Measurements from ENCODE around the gene KCNQ5.

The KCNQ5 gene

GRCh38 chr6:72683797-72684196 is 61.9 kb downstream of the KCNQ5 start:
- DNase-seq = no peak

DNA sequence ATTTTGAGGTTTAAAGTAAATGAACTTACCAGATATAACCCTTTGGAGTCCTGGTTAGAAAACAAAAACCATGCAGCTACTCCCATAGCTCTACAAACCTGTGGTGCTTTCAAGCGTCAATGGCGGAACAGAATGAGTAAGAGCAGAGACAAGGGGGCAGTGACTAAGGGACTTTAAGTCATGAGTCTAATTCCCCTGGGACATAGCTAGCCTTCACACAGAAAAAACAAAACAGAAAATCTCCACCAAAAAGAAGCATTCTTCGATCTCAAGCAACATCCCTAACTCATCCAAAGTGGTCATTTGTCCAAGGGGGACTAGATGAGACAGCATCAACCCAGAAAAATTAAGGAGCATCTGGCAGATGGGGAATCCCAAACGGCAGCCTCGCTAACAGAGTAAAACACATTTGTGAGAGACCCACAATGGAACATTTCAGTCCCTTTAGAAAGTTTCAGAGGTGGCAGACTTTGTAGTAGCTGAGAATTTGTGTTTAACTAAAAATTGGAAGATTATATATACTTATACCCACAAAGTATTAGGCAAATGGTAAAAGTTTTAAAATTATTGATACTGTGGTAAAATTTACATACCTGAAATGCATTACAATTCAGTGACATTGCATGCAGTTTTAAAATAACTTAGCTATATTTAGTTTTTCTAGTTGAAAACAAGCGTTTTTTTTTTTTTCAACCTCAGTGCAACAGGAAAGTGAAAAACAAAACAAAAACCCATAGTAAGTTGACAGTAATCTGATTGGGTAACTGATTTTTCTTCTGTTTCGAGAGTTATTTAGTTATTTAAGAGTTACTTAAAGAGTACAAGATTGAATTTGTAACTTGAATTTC is 67.5 kb downstream of the KCNQ5 start:
- no peak for DNase-seq

- no peak for DNase-seq
Observed at GRCh38 chr6:72691249-72691648, 69.4 kb downstream of the KCNQ5 start.

GRCh38 chr6:72696055-72696454 is 74.2 kb downstream of the KCNQ5 start:
- no peak for DNase-seq

GRCh38 chr6:72699159-72699558 is 77.3 kb downstream of the KCNQ5 start:
- no peak for DNase-seq

DNA sequence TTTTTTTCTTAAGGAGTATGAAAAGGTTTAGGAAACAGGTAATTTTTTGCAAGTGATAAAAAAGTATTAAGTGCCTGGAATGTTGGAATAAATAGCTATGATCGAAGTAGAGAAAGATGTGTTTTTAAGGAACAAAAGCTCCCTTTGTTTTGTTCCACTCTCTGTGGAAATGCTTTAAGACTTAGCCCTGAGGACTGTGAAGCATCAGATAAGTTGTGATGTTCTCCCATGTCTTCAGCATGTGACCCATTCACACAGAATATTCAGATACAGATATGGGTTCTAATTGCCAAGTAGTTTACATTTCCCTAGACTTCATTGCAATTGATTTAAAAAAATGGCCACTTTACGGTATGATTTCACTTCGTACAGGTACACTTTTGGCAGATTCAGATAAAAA is 80.6 kb downstream of the KCNQ5 start:
- no peak for DNase-seq

- DNase-seq = no peak
Observed at GRCh38 chr6:72703093-72703492, 81.2 kb downstream of the KCNQ5 start.

DNA sequence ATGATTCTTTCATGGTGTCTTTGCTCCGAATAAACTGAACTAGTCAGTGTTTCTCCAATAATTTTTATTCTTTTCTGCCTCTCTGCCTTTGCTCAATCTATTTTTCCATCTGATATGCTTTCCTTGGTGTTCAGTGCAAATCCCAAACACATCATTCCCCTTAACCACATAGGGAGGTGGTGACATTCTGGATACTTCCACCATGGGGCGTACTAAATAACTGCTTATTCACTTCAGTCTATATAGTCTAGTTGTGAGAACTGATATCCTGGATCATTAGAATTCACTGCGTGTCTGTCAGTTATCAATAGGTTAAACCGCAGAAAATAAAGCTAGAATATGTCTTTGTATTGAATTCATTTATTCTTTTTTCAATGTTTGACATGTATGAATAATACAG is 83.1 kb downstream of the KCNQ5 start:
- DNase-seq = no peak

GRCh38 chr6:72709431-72709830 is 87.6 kb downstream of the KCNQ5 start:
- DNase-seq = no peak

DNA sequence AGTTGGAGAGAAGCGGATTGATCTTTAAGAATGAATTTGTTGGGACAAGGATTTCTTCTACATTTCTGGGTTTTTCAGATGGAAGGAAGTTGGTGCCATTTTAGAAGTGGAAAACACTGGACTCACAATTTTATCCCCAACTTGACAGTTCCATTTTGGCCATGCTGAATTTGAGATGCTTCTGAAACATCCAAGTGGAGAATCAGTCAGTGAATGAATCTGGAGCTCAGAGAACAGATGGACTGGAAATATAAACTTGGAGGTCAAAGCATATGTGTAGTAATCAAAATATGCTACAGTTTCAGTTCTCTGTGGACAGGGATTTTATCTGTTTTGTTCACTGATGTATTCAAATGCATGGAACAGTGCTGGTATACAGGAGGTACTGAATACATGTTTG is 89.9 kb downstream of the KCNQ5 start:
- no peak for DNase-seq

DNA sequence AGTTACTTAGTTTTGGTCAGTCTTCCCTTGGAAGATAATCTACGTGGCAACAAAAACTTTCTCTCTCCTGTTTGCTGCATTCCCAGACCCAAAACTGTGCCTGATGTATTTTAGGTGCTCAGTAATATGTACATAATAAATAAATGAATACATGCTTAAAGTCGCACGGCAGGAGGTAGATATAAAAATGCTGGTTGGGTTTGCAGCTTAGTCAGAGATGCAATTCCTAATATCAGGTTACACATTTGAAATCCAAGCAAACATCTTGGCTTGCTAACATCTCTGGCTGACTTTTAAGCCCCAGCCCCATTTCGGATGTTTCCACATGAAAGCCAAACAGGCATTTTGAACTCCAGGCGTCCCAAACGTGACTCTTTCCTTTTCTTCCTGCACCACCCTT is 91.0 kb downstream of the KCNQ5 start:
- no peak for DNase-seq

DNA sequence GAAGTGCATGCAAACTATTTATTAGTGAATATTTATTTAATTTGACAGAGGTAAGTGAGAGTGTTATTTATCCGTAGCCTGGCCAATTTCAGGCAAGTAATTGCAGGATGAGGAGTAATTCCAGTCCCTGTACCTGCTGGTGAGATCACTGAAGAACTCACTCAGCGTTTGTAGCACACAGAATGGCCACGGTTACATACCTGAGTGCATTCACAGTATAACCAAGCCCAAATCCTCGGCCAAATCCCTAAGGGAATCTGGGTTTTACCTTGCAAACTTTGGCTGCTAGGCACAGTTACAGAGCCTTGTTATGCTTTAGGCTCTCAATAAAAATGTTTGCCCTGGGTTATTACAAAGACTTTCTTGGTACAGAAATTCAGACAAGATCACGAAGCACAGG is 93.3 kb downstream of the KCNQ5 start:
- DNase-seq = no peak

DNA sequence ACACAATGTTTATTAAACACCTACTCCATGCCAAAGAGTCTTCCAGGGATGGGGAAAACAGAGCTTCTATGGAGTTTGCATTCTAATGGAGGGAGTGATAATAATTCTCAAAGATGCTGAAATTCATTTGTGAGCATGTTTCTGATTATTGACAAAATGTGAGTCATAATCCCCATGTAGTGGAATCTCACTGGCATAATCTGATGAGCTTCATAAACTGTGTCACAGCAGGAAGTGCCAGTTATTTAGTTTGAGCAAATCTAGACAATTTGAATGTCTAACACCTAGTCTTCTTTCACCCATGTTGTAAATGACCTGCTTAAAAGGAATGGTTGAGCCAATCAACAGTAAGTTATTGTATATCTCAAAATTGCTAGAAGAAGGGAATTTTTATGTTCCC is 95.1 kb downstream of the KCNQ5 start:
- DNase-seq = no peak

GRCh38 chr6:72720464-72720863 is 98.6 kb downstream of the KCNQ5 start:
- no peak for DNase-seq

DNA sequence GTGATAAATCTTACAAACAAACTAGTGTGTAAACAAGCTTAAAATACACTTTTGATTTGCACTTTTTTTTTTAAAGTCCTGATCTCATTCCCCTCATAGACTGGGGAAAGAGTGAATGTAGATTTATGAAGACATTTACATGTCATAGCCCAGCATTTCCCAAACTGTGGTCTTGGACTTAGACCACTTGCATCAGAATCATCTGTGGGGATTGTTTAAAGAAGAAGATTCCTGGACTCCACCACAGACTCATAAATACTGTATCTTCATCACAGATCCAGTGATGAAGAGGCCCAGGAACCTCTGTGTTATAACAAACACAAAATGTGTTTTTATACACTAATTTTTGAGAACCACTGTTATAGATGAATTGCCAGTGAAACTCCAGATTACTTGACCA is 99.5 kb downstream of the KCNQ5 start:
- no peak for DNase-seq

DNA sequence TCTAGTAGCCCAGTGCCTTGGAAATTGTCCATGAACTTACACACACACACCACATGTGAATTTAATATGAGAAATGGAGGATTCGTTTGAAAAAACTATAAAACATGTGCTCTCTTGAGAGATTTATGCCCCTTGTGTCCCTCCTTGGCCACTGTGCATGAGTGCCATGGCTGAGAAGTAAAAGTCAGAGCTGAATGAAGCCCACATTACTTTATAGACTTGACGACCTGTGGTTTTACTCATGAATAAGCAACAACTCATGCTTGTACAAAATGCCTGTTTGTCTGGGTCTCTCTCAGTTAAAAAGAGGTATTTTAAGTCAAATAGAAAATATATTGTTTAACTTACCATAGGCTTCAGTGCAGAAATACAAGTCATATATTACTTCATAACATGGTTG is 102.7 kb downstream of the KCNQ5 start:
- DNase-seq = no peak

GRCh38 chr6:72728706-72729343 is 107.0 kb downstream of the KCNQ5 start:
- DNase-seq = no peak

- DNase-seq = no peak
Observed at GRCh38 chr6:72733045-72733444, 111.2 kb downstream of the KCNQ5 start.

GRCh38 chr6:72738091-72738490 is 116.2 kb downstream of the KCNQ5 start:
- no peak for DNase-seq

GRCh38 chr6:72739368-72739779 is 117.5 kb downstream of the KCNQ5 start:
- DNase-seq = no peak

- no peak for DNase-seq
Observed at GRCh38 chr6:72740135-72740534, 118.3 kb downstream of the KCNQ5 start.

DNA sequence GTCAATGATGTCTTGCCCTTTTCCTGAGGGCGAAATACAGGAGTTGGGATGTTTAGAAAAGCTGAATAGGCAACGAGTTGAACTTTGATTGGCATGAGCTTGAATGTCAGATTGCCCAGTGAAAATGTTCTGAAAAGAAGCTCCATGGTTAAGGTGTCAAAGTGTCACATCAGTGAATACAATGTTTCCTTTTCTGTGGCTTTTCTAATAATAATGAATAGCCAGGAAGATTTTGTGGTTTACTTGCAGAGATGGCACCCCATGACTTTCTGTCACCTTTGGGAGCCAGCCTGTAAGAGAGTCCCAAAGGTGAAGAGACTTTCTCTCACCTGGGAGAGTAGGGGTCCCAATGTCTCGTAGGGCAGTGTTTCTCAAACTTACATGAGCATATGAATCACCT is 119.2 kb downstream of the KCNQ5 start:
- DNase-seq = no peak

- no peak for DNase-seq
Observed at GRCh38 chr6:72742001-72742673, 120.3 kb downstream of the KCNQ5 start.

DNA sequence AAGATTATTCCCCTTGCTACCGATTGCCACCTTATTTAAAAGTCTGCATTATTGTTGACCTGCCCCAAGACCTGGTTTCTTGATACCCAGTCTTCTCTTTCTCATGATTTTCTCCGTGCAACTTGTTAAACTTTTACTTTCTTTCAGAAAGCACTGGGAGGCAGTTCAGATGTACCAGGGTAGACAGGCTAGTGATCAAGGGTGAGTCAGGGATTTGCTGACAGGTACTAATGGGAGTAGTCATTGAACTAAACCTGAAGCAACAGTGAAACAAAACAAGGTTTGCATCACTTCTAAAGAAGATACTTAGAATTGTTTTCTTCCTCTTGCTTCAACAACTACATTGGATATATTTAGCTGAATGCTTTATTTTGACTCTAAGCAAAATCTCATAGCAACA is 124.4 kb downstream of the KCNQ5 start:
- no peak for DNase-seq

Data from activated T-cell treated with anti-CD3 and anti-CD28 coated beads, Interleukin-2, amount 50 U/mL, for 48 hours (primary cell).